HepG2 (cell line): Measurements from ENCODE around the gene NXNL2. TPM values are rescaled to one million over a fixed set of nuclear protein-coding genes. Genes with fewer than 3 reads are reported as not detected.

Source experiments
- FIP1L1 ChIP-seq: fragments of 200-400 bp; formaldehyde crosslinking; IDR thresholded peaks from 2 replicates; pipeline ENCODE4 v1.6.1; 2018; ENCODE audit warnings: low read depth, mild to moderate bottlenecking, low read length, moderate library complexity, borderline replicate concordance; ENCODE audit not compliant: insufficient read depth
- RFX1 ChIP-seq: fragments of 450-650 bp; IDR thresholded peaks from 2 replicates; pipeline ENCODE4 v1.6.1; 2017
- RFX5 ChIP-seq: IDR thresholded peaks from 2 replicates; pipeline ENCODE4 v1.6.1; 2011; ENCODE audit warnings: low read depth, low read length, improper control_type of control experiment
- polyA plus RNA-seq, 8 experiments: library from polyadenylated mRNA; depleted of rRNA in 3 of 8; stranded (reverse) in 7 of 8; unstranded in 1 of 8; fragments of >200 nt; fragmentation: Illumina TruSeq in 4 of 8; extraction: Trizol in 4 of 8; gene quantifications; 2 replicates each; pipeline versions ENCODE4 v1.2.1 to v1.2.3, GENCODE V29; 2011 to 2016; ENCODE audit warnings: low read depth in 4 of 8, missing spikeins in 1 of 8, mixed read lengths in 1 of 8; ENCODE audit not compliant: insufficient read depth in 1 of 8
- total RNA-seq, 5 experiments: library from RNA; depleted of rRNA; stranded (reverse); fragments of >200 nt; fragmentation: Illumina TruSeq; extraction: Trizol; gene quantifications; 2 replicates each; pipeline ENCODE4 v1.2.3, GENCODE V29; 2016; ENCODE audit warnings: low read depth in 1 of 5
- TF ChIP-seq, protein P1 (sequence below): sonication (generic); formaldehyde crosslinking; IDR thresholded peaks from one replicate; pipeline ENCODE4 v1.5.1; 2020; ENCODE audit warnings: mild to moderate bottlenecking, missing genetic modification reagents; ENCODE audit errors: not compliant biosample characterization
- TF ChIP-seq, protein P2 (sequence below): sonication (generic); formaldehyde crosslinking; IDR thresholded peaks from 2 replicates; pipeline ENCODE4 v1.4.0; 2020; ENCODE audit warnings: missing genetic modification reagents

The NXNL2 gene
- total and polyA plus RNA-seq, 2 of the 13 experiments (the other 11 are each of a cell fraction or from before 2014, with no cell fraction given): not detected

DNA sequence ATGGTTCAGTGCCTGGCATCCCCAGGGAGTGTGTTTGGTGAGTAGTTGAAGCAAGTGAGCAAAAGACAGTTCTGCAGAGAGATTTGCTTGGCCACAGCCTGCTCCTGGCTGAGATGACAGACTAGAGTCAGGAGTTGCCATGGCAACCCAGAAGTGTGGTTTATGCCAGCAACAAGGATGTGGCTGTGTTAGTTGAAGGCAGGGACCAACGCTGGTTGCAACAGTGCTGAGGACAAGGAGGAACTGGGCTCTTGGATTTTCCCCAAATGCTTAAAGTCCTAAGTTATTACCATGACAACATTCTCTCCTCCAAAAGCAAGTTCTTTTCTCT is 2.7 kb downstream of the NXNL2 start (continued):
- TF ChIP-seq, protein P1, sequence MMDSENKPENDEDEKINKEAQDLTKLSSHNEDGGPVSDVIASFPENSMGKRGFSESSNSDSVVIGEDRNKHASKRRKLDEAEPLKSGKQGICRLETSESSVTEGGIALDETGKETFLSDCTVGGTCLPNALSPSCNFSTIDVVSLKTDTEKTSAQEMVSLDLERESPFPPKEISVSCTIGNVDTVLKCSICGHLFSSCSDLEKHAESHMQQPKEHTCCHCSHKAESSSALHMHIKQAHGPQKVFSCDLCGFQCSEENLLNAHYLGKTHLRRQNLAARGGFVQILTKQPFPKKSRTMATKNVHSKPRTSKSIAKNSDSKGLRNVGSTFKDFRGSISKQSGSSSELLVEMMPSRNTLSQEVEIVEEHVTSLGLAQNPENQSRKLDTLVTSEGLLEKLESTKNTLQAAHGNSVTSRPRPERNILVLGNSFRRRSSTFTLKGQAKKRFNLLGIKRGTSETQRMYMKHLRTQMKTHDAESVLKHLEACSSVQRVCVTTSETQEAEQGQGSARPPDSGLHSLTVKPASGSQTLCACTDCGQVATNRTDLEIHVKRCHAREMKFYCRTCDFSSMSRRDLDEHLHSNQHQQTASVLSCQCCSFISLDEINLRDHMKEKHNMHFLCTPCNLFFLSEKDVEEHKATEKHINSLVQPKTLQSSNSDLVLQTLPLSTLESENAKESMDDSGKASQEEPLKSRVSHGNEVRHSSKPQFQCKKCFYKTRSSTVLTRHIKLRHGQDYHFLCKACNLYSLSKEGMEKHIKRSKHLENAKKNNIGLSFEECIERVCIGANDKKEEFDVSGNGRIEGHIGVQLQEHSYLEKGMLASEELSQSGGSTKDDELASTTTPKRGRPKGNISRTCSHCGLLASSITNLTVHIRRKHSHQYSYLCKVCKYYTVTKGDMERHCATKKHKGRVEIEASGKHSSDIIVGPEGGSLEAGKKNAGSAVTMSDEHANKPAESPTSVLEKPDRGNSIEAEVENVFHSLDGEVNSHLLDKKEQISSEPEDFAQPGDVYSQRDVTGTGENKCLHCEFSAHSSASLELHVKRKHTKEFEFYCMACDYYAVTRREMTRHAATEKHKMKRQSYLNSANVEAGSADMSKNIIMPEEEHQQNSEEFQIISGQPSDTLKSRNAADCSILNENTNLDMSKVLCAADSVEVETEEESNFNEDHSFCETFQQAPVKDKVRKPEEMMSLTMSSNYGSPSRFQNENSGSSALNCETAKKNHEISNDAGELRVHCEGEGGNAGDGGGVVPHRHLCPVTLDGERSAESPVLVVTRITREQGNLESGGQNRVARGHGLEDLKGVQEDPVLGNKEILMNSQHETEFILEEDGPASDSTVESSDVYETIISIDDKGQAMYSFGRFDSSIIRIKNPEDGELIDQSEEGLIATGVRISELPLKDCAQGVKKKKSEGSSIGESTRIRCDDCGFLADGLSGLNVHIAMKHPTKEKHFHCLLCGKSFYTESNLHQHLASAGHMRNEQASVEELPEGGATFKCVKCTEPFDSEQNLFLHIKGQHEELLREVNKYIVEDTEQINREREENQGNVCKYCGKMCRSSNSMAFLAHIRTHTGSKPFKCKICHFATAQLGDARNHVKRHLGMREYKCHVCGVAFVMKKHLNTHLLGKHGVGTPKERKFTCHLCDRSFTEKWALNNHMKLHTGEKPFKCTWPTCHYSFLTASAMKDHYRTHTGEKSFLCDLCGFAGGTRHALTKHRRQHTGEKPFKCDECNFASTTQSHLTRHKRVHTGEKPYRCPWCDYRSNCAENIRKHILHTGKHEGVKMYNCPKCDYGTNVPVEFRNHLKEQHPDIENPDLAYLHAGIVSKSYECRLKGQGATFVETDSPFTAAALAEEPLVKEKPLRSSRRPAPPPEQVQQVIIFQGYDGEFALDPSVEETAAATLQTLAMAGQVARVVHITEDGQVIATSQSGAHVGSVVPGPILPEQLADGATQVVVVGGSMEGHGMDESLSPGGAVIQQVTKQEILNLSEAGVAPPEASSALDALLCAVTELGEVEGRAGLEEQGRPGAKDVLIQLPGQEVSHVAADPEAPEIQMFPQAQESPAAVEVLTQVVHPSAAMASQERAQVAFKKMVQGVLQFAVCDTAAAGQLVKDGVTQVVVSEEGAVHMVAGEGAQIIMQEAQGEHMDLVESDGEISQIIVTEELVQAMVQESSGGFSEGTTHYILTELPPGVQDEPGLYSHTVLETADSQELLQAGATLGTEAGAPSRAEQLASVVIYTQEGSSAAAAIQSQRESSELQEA: no peak
- no peak for TF ChIP-seq FIP1L1
- TF ChIP-seq RFX5: peak; percentile 82
- TF ChIP-seq, protein P2, sequence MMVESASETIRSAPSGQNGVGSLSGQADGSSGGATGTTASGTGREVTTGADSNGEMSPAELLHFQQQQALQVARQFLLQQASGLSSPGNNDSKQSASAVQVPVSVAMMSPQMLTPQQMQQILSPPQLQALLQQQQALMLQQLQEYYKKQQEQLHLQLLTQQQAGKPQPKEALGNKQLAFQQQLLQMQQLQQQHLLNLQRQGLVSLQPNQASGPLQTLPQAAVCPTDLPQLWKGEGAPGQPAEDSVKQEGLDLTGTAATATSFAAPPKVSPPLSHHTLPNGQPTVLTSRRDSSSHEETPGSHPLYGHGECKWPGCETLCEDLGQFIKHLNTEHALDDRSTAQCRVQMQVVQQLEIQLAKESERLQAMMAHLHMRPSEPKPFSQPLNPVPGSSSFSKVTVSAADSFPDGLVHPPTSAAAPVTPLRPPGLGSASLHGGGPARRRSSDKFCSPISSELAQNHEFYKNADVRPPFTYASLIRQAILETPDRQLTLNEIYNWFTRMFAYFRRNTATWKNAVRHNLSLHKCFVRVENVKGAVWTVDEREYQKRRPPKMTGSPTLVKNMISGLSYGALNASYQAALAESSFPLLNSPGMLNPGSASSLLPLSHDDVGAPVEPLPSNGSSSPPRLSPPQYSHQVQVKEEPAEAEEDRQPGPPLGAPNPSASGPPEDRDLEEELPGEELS (CRISPR knock-in tag): no peak
- TF ChIP-seq RFX1: peak; percentile 57
